GM13977 (cell line): Measurements from ENCODE around the gene MUC6.

Experiments used
- DNase-seq: peaks from one replicate; pipeline ENCODE4 v3.0.0; 2012; ENCODE audit warnings: low spot score
- in situ Hi-C: fragments of 300-500 bp; cut with MboI; formaldehyde crosslinking; loops from one replicate; pipeline ENCODE4 v1.12.0; 2022; ENCODE audit warnings: low sequenced_read_pairs, low pct_unique_long_range_greater_than_20kb, mixed read lengths, inconsistent platforms; ENCODE audit not compliant: unreplicated experiment
- TF ChIP-seq, protein P1 (sequence below): IDR thresholded peaks from 2 replicates; pipeline ENCODE4 v1.5.1; 2012; ENCODE audit warnings: mild to moderate bottlenecking, control low read depth; ENCODE audit not compliant: insufficient read depth; ENCODE audit errors: extremely low read depth, missing control alignments

Gene MUC6

DNA sequence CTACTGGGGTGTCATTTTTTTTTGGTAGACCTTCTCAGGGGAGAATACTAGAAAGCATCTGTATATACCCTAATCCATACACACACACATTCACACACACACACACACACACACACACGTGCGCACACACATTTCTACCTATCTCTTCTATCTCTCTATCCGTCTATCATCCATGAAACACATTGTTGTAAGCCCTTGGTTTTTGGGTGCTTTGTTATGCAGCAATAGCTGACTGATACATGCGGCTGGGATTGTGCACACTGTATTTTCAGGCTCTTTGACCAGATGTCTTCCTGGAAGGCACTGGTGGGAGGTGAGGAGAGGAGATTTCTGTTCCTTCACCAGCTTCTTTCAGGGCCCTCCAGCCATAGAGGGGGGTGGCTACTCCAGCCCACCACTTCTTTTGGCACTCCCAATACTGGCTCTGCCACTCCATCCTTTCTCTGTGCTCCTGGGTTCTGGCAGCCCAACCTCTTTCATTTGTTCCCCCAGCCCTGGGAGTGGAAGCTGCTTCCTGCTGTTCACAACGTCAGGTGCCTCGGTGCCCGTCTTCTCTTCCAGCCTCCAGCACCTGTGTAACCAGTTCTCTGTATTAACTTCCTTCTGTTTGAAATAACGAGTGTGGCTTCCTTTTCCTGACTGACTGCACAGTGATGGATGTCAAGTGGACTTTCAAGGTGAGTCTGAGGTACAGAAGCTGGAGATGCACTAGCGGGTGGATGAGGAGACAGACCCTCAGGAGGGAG lies 25.7 kb upstream of the MUC6 start:
- DNase-seq, result no peak
- TF ChIP-seq, protein P1, sequence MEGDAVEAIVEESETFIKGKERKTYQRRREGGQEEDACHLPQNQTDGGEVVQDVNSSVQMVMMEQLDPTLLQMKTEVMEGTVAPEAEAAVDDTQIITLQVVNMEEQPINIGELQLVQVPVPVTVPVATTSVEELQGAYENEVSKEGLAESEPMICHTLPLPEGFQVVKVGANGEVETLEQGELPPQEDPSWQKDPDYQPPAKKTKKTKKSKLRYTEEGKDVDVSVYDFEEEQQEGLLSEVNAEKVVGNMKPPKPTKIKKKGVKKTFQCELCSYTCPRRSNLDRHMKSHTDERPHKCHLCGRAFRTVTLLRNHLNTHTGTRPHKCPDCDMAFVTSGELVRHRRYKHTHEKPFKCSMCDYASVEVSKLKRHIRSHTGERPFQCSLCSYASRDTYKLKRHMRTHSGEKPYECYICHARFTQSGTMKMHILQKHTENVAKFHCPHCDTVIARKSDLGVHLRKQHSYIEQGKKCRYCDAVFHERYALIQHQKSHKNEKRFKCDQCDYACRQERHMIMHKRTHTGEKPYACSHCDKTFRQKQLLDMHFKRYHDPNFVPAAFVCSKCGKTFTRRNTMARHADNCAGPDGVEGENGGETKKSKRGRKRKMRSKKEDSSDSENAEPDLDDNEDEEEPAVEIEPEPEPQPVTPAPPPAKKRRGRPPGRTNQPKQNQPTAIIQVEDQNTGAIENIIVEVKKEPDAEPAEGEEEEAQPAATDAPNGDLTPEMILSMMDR, result no peak
- in situ Hi-C loops, result no loop called here

GRCh38 chr11:1060852-1061616 lies 24.5 kb upstream of the MUC6 start:
- TF ChIP-seq, protein P1, result no peak
- DNase-seq, result no peak
- in situ Hi-C loops, result no loop called here

DNA sequence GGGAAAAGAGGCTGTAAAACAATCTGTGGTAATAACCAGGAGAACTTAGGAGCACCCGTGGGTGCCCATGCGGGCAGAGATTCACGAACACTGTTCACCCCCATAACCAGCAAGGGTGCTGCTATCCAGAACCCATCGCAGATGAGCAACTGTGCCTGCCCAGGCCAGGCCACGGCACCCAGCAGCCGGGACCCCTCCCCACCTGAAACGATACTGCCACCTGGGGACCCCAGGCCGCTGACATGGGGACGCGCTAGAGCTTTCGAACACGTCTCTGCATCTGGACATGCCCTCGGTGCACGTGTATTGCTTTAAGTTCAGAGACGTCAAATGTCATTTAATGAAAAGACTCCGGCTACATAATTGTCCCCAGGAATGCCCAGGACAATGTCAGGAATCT lies 23.9 kb upstream of the MUC6 start:
- DNase-seq, result no peak
- TF ChIP-seq, protein P1, result no peak
- in situ Hi-C loops, result no loop called here

DNA sequence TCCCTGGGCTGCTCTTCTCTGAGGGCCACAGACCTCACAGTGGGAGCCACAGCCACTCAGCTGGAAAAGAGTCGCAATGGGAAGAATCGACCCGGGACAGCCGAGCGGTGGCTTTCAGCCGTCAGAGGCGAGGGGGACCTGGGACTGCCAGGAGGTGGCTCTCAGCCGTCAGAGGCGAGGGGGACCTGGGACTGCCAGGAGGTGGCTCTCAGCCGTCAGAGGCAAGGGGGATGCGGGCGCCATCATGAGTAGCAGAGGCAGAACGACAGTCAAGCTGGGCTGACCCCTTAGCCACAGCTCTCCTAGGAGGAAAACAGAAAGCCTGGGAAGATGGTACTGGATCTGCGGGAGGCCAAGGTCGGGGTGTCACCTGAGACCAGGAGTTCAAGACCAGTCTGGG lies 23.2 kb upstream of the MUC6 start:
- DNase-seq, result no peak
- in situ Hi-C loops, result no loop called here
- TF ChIP-seq, protein P1, result no peak

GRCh38 chr11:1057806-1058205 lies 21.3 kb upstream of the MUC6 start:
- DNase-seq, result no peak
- in situ Hi-C loops, result no loop called here
- TF ChIP-seq, protein P1, result no peak

GRCh38 chr11:1055990-1056771 lies 19.7 kb upstream of the MUC6 start:
- DNase-seq, result no peak
- in situ Hi-C loops, result no loop called here

More at GRCh38 chr11:1055990-1056771, 19.7 kb upstream of the MUC6 start:
- TF ChIP-seq, protein P1, result no peak
